Measurements from ENCODE around the gene P2RY8. TPM values are rescaled to one million over a fixed set of nuclear protein-coding genes. Genes with fewer than 3 reads are reported as not detected.
"Not testable (repeated sequence)": the region's sequence is repeated elsewhere in the genome, so short reads cannot be mapped to it uniquely, and the experiment has no call there.

Gene P2RY8
- total RNA-seq, 1 donor from 2014 or later: not detected

DNA sequence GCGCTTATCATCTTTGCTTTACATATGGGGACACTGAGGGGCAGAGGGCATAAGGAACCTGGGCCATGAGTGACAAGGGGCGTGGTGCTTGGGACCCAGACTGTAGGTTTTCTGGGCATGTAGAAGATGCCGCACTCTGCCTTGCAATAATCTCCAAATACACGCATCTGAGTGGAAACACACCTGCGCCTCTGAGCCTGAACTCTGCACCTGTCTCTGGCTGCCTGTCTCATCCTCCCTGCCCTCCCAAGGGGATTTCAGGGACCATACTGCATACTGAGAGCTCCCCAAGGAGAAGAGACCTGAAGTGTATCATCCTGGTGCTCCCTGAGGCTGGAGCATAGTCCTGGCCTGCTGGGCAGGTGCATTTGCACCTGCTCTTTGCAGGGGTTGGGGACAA is 49.6 kb downstream of the P2RY8 start:
- DNase-seq (ENCODE audit: low read depth): no peak

DNA sequence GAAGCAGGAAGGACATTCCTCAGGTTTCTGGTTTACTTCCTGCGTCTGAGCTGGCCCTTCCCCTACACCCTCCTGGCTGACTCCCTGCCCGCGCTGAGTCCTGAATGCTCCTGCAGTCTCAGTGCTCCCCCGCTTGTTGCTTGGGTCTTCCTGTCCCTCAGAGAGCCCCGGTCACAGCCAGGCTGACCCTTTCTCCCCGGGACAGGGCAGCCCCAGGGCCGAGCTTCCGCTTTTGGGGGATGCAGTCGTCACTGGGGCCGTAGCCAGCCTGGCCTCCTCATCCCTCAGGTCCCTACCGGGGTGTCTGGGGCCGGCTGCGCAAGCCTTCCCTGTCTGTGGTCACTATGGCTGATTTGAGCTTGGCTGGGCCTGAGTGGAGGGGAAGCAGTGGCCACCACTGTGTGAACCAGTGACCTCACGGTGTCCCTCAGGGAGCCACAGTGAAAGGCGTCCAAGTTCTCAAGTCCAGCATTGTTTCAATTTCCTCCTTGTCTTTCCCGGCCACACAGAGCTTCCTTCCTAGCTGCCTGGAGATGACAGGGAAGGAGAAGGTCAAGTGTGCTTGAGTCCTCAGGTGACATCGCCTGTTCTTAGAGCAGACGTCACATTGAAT is 50.1 kb downstream of the P2RY8 start:
- DNase-seq (ENCODE audit: low read depth): no peak

DNA sequence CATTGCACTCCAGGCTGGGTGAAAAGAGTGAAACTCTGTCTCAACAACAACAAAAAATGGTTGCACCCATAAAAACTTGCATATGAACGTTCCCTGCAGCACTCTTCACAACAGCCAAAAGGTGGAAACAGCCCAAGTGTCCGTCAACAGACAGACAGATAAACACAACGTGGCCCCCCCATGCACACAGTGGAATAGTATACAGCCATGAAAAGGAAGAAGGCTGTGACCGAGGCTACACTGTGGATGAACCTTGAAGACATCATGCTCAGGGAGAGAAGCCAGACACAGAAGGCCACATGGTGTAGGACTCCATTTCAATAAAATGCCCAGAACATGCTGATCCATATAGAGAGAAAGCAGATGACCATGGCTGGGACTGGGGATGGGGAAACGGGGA is 50.8 kb downstream of the P2RY8 start:
- no peak for DNase-seq (ENCODE audit: low read depth)

DNA sequence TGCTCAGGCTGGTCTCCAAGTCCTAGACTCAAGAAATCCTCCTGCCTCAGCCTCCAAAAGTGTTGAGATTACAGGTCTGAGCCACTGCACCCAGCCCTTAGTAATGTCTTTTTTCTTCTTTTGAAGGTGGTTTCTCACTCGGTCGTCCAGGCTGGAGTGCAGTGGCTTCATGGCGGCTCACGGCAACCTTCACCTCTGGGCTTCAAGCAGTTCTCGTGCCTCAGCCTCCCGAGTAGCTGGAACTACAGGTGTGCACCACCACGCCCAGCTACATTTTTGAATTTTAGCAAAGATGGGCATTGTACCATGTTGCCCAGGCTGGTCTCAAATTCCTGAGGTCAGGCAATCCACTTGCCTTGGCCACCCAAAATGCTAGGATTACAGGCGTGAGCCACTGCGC is 52.0 kb downstream of the P2RY8 start:
- DNase-seq (ENCODE audit: low read depth): no peak

DNA sequence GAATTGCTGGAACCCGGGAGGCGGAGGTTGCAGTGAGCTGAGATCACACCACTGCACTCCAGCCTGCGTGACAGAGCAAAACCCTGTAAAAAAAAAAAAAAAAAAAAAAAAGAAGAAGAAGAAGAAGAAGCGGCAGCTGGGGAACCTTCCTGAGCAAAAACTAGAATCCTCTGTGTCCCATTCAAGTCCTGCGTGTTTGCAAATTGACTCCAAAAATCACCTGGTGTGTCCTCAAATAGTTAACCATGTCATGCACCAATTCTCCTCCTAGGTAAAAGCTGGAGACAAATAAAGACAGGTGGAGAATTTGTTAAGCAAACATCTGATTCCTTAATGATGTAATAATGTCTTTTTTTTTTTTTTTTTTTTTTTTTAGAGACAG is 52.4 kb downstream of the P2RY8 start:
- no peak for DNase-seq (ENCODE audit: low read depth)

DNA sequence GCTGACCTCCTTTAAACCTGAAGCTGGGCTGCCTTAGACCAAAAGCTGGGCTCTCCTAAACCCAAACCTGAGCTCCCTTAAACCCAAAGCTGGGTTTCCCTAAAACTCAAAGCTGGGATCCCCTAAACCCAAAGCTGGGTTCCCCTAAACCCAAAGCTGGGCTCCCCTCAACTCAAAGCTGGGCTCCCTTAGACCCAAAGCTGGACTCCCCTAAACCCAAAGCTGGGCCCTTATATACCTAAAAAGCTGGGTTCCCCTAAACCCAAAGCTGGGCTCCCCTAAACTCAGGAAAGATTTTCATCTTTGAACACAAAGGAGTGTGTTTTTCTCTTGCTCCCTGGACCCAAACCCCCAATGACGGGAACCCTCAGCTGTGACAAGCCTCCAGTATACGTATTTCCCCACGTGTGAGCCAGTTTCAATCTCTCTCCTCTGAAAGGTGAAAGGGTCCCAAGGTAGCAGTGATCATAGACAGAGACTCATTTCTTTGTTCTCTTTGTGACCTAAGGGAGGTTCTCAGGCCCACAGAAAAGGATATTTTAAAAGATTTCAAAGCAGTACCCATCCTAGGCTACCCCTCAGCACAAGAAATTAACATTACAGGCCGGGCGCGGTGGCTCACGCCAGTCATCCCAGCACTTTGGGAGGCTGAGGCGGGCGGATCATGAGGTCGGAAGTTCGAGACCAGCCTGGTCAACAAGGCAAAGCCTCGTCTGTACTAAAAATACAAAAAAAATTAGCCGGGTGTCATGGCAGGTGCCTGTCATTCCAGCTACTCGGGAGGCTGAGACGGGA is 52.9 kb downstream of the P2RY8 start:
- DNase-seq (ENCODE audit: low read depth): no peak

DNA sequence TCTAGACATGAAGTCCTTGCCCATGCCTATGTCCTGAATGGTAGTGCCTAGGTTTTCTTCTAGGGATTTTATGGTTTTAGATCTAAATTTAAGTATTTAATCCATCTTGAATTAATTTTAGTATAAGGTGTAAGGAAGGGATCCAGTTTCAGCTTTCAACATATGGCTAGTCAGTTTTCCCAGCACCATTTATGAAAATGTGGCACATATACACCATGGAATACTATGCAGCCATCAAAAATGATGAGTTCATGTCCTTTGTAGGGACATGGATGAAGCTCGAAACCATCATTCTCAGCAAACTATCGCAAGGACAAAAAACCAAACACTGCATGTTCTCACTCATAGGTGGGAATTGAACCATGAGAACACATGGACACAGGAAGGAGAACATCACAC is 54.5 kb downstream of the P2RY8 start:
- DNase-seq (ENCODE audit: low read depth): not testable (repeated sequence)

DNA sequence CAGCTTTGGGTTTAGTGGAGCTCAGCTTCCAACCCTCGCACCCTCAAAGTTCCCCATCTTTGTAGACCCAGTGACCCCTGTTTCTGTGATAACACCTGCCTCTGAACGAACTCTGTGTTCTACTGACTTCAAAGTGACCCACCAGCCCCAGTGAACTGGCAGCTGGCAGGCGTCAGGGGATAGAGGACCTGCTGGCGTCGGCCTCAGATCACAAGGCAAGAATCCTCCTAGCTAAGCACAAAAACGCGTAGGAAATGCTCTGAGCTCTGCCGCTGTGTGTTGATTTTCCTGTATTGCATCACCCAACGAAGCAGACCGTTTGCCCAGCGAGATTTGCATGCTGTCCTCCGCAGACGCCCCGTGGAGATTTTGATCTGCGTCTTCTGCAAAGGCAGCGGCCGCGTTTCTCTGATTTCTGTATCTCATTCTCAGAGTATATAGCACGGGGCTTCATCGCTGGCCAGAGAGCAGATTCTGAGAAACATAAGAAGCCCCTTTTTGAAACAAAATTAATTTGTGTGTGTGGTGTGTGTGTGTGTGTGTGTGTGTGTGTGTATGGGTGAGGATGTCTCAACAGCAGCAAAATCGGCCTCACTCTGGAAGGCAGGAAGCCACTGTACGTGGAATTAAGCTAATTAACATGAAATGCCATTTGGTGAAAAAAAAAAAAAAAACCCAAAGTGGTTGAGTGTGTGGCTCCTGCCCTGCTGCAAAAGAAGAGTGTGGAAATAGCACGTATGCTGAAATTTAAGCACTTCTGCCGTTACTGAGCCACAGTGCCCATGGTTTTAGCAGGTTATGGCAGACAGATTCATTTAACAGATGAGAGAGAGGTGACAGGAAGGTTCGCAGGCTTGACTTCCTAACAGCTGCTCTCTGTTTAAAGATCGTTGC is 55.1 kb downstream of the P2RY8 start:
- DNase-seq (ENCODE audit: low read depth): peak; percentile 69

DNA sequence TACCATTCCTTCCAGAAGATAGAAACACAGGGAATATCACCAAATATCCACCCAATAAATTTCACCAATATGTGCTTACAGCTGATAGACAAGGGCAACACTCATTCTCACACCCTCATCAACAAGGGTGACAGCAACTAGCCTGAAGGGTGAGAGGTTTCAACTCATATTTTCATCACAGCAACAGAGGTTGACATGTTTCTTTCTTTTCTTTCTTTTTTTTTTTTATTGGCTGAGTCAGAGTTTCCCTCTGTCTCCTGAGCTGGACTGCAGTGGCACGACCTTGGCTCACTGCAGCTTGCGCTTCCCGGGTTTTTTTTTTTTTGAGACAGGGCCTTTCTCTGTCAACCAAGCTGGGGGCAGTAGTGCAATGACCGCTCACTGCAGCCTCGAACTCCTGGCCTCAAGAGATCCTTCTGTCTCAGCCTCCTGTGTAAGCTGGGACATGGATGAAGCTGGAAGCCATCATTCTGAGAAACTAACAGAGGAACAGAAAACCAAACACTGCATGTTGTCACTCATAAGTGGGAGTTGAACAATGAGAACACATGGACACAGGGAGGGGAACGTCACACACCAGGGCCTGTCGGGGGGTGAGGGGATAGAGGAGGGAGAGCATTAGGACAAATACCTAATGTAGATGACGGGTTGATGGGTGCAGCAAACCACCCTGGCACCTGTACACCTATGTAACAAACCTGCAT is 56.8 kb downstream of the P2RY8 start:
- no peak for DNase-seq (ENCODE audit: low read depth)

DNA sequence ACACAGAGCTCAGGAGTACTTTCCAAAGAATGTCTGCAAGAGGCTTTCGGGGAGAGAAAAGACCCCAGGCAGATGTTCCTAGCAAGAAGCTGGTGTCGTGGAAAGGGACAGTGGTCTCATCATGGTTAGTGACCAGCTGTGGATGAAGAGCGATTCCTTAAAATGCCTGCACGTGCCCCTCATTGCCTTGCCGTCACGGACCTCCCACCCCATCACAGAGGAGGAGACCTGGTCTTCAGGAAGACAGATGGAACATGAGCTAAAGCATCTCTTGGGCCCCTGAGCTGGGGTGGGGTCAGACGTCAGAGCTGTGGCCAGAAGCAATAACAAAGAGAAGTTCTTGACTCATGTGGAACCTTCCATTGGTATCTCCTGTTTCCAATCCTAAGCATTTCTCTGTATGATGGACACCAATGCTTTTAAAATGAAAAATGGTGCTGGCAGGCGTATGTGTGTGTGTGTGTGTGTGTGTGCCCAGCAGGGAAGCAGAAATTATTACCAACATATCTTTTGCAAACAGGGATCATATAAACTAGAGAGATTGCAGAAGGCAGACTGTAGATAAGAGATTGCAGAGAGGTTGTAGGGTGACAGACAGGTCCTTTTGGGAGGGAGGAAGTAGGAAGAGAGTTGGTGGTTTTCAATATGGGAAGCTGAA is 59.1 kb downstream of the P2RY8 start:
- no peak for DNase-seq (ENCODE audit: low read depth)

DNA sequence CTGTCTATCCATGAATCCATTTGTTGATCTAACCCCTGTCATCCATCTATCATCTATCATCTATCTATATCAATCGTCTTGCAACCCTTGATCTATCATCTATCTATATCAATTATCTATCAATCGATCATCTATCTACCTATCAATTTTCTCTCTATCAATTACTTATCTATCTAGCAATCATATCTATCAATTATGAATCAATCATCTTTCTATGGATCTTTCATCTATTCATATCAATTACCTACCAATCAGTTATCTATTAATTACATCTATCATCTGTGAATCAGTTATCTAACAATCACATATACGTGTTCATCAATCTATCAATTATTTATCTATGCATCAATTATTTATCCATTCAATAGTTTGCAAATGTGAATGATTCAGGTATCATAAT is 59.8 kb downstream of the P2RY8 start:
- no peak for DNase-seq (ENCODE audit: low read depth)

DNA sequence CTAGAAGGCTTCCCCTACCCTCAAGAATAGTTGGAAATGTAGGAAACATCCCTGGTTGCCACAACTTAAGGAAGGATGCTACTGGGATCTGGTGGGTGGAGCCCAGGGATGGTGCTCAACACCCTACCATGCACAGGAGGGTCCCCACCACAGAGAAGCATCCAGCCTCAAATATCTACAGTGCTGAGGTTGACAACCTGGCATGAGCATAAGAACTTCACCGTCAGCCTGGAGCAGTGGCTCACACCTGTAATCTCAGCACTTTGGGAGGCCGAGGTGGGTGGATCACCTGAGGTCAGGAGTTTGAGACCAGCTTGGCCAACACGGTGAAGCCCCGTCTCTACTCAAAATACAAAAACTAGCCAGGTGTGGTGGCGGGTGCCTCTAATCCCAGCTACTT is 60.3 kb downstream of the P2RY8 start:
- DNase-seq (ENCODE audit: low read depth): no peak

DNA sequence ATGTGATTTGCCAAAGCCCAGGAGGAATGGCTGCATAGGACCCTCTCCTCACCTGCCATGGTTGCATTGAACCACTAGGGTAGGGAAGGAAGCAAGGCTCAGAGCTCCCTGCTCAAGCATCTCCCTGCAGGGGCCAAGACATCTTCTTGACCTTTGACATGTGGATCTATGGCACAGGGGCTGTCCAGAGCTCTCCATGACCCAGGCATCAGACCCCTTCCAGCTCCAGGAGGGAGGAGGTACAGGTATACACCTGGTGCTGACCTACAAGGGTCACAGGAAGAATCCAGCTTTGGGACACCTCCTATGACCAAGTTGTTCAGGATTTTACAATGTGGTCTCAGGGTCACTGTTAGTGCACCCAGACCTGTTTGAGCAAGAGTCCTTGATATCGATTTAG is 61.1 kb downstream of the P2RY8 start:
- no peak for DNase-seq (ENCODE audit: low read depth)

DNA sequence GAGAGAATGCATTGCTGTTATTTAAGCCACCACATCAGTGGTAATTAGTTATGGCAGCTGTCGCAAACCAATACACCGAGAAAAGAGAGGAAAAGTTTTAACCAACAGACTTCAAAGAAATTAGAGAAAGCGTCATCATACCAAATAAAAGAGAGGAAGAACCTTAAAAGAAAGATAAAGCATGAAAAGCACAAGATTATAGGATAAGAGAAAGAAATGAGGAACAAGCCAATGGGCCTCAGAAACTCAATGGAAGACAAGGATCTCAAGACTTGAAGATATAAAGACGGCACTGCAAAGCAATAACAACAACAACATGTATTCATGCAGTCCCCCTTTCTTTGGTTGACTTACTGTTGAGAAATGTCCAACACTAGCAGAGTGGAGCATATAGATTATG is 61.5 kb downstream of the P2RY8 start:
- no peak for DNase-seq (ENCODE audit: low read depth)

DNA sequence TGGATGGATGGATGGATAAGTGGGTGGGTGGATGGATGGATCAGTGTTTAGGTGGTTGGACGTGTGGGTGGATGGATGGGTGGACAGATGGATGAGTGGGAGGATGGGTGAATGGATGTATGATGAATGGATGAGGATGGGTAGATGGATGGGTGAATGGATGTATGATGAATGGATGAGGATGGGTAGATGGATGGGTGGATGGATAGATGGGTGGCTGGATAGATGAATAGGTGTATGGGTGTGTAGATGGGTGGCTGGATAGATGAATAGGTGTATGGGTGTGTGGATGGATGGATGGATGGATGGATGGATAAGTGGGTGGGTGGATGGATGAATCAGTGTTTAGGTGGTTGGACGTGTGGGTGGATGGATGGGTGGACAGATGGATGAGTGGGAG is 62.4 kb downstream of the P2RY8 start:
- DNase-seq (ENCODE audit: low read depth): not testable (repeated sequence)

DNA sequence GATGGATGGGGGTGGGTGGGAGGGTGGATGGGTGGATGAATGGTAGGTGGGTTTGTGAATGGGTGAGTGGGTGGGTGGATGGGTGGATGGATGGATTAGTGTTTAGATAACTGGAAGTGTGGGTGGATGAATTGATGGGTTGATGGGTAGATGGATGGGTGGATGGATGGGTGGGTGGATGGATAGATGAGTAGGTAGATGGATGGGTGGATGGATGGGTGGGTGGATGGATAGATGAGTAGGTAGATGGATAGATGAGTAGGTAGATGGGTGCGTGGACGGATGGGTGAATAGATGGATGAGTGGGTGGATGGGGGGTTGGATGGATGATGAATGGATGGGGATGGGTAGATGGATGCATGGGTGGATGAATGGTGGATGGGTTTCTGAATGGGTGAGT is 64.0 kb downstream of the P2RY8 start:
- DNase-seq (ENCODE audit: low read depth): no peak

DNA sequence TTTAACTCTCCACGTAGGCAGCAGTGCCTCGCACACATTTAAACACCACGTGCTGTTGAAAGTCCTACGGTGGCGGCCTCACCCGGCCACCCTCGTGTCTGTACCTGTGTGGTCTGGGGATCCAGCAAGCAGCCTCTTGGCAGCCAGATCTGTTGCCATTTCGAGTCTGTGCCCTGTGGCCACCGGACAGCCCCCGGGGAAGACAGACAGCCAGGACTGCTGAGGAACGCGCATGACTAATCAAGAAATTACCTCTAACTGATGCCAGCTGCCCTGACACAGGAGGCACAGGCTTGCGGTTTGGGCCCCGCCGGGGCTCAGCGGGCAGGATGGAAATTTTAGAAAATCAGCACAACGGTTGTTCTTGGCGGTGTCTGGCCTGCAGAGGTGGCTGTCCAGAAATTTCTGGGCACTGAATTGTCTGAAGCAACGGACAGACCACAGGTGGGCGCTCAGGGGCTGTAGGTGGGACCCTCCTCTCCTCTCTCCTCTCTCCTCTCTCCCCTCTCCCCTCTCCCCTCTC is 68.7 kb downstream of the P2RY8 start:
- DNase-seq (ENCODE audit: low read depth): peak; percentile 89

DNA sequence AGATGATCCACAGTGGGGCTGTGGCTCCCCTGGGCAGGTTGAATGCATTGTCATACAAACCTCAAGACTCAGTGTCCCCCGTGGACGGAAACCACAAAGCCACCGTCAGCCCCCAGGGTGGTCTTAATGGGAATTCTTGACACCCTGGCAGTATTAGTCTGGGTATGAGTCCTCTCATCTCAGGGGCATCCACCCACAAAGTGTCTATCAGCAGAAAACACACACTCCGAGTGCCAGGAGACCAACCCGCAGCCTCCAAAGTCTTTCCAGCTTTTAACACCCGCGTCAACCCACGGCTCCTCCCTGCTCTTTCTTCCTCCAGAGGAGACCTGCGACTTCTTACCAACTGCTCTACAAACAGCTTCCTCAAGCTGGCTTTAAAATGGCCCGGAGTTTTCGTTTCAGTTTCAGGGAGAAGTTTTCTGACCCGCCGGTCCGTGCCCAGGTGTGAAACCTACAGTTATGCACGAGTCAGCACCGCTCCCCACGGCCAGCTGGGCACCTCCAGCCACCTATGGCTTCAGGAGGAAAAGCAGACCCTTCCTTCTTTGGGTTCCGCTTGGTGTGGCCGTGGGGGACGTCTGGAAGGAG is 69.9 kb downstream of the P2RY8 start:
- DNase-seq (ENCODE audit: low read depth): no peak

DNA sequence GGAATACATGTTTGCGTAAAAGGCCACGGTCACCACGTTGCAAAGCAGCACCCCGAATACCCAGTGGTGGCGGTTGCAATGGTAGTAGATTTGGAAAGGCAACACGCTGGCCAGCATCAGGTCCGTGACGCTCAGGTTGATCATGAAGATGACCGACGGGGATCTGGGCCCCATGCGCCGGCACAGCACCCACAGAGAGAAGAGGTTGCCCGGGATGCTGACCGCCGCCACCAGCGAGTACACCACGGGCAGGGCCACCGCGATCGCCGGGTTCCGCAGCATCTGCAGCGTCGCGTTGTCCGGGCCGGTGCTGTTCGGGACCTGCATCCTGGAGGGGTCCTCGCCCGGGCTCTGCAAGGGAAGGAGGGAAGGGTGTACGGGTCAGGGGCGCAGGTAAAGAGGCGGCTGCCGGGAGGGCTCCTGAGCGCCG is 70.7 kb downstream of the P2RY8 start:
- no peak for DNase-seq (ENCODE audit: low read depth)
